D721Med (cell line): ENCODE measurements around the gene SCAANT1.

ENCODE experiments used
- DNase-seq: peaks from one replicate; pipeline ENCODE4 v3.0.0; 2011; ENCODE audit warnings: low spot score; ENCODE audit not compliant: insufficient read length
- FAIRE-seq: peaks from 2 replicates; lab custom pipeline; 2011; peaks lifted over from hg19 to GRCh38; lab: Jason Lieb, UNC
- CTCF ChIP-seq: IDR thresholded peaks from 2 replicates; pipeline ENCODE4 v1.5.1; 2012; ENCODE audit warnings: mild to moderate bottlenecking, control low read depth; ENCODE audit not compliant: insufficient read depth; ENCODE audit errors: missing control alignments

The SCAANT1 gene

GRCh38 chr3:63934041-63934866 is 22.1 kb upstream of the SCAANT1 start:
- FAIRE-seq (no peak), DNase-seq (no peak)
- no peak for TF ChIP-seq CTCF

- no peak for TF ChIP-seq CTCF
- DNase-seq: no peak
- FAIRE-seq: no peak
Observed at GRCh38 chr3:63933459-63933858, 21.3 kb upstream of the SCAANT1 start.

- TF ChIP-seq CTCF: no peak
- DNase-seq: no peak
- FAIRE-seq: no peak
Observed at GRCh38 chr3:63932509-63933212, 20.5 kb upstream of the SCAANT1 start.

GRCh38 chr3:63931290-63931689 is 19.1 kb upstream of the SCAANT1 start:
- TF ChIP-seq CTCF: no peak
- FAIRE-seq: no peak
- no peak for DNase-seq

- DNase-seq: no peak
- TF ChIP-seq CTCF: no peak
- no peak for FAIRE-seq
Observed at GRCh38 chr3:63927422-63928280, 15.5 kb upstream of the SCAANT1 start.

- DNase-seq: no peak
- no peak for FAIRE-seq
- TF ChIP-seq CTCF: no peak
Observed at GRCh38 chr3:63926309-63926708, 14.1 kb upstream of the SCAANT1 start.
